HepG2 (cell line): ENCODE measurements around the gene TRMT1. TPM values are rescaled to one million over a fixed set of nuclear protein-coding genes. Genes with fewer than 3 reads are reported as not detected.

Experiments used
- BRCA1 ChIP-seq: sonication (generic); formaldehyde crosslinking; IDR thresholded peaks from 2 replicates; pipeline ENCODE4 v1.4.0; 2020; ENCODE audit warnings: missing genetic modification reagents
- CEBPG ChIP-seq: IDR thresholded peaks from 2 replicates; pipeline ENCODE4 v1.6.1; 2016
- FOSL1 ChIP-seq: sonication (generic); formaldehyde crosslinking; IDR thresholded peaks from 2 replicates; pipeline ENCODE4 v1.9.0; 2021; ENCODE audit warnings: missing genetic modification reagents, borderline replicate concordance
- GLI4 ChIP-seq: sonication (generic); formaldehyde crosslinking; IDR thresholded peaks from 2 replicates; pipeline ENCODE4 v1.5.1; 2020; ENCODE audit warnings: missing genetic modification reagents, mild to moderate bottlenecking, moderate library complexity, borderline replicate concordance
- GPN1 ChIP-seq: sonication (generic); formaldehyde crosslinking; IDR thresholded peaks from 2 replicates; pipeline ENCODE4 v1.5.1; 2020; ENCODE audit warnings: missing genetic modification reagents, borderline replicate concordance
- HCFC1 ChIP-seq: fragments of 150-350 bp; IDR thresholded peaks from 2 replicates; pipeline ENCODE4 v1.6.1; 2014; ENCODE audit warnings: low read depth, low read length
- HMGXB4 ChIP-seq, 2 experiments: sonication (generic) in 1 of 2; formaldehyde crosslinking in 1 of 2; IDR thresholded peaks; 2 replicates each; pipeline versions ENCODE4 v1.4.0 to v1.6.1; 2018 to 2020; ENCODE audit warnings: missing genetic modification reagents in 2 of 2, borderline replicate concordance in 1 of 2, low read depth in 1 of 2, mild to moderate bottlenecking in 1 of 2, missing biosample characterization in 1 of 2
- KDM5A ChIP-seq: fragments of 200-600 bp; sonication (generic); IDR thresholded peaks from 2 replicates; pipeline ENCODE4 v1.7.0; 2018; ENCODE audit warnings: antibody characterized with exemption, mild to moderate bottlenecking, low read length, borderline replicate concordance
- MIER3 ChIP-seq: IDR thresholded peaks from 2 replicates; pipeline ENCODE4 v1.6.1; 2016; ENCODE audit warnings: missing compliant biosample characterization, borderline replicate concordance
- PHF20 ChIP-seq: sonication (generic); formaldehyde crosslinking; IDR thresholded peaks from 2 replicates; pipeline ENCODE4 v1.5.0; 2020; ENCODE audit warnings: mild to moderate bottlenecking, missing genetic modification reagents
- POLR2G ChIP-seq: fragments of 200-400 bp; formaldehyde crosslinking; IDR thresholded peaks from 2 replicates; pipeline ENCODE4 v1.6.1; 2018; ENCODE audit warnings: mild to moderate bottlenecking, low read depth, low read length, moderate library complexity
- SMAD3 ChIP-seq: sonication (generic); formaldehyde crosslinking; IDR thresholded peaks from 2 replicates; pipeline ENCODE4 v1.4.0; 2020; ENCODE audit warnings: missing genetic modification reagents
- SOX6 ChIP-seq, 2 experiments: fragments of 450-650 bp in 1 of 2; sonication (generic) in 1 of 2; formaldehyde crosslinking in 1 of 2; IDR thresholded peaks; 2 replicates each; pipeline versions ENCODE4 v1.4.0 to v1.6.1; 2017 to 2020; ENCODE audit warnings: antibody characterized with exemption in 1 of 2, mild to moderate bottlenecking in 1 of 2, missing genetic modification reagents in 1 of 2
- TRAFD1 ChIP-seq: sonication (generic); formaldehyde crosslinking; IDR thresholded peaks from 2 replicates; pipeline ENCODE4 v1.5.1; 2020; ENCODE audit warnings: missing genetic modification reagents, mild to moderate bottlenecking, borderline replicate concordance
- ZNF230 ChIP-seq: sonication (generic); formaldehyde crosslinking; IDR thresholded peaks from 2 replicates; pipeline ENCODE4 v1.4.0; 2020; ENCODE audit warnings: mild to moderate bottlenecking, missing genetic modification reagents
- ZNF281 ChIP-seq: sonication (generic); formaldehyde crosslinking; IDR thresholded peaks from 2 replicates; pipeline ENCODE4 v1.4.0; 2020; ENCODE audit warnings: missing genetic modification reagents, borderline replicate concordance
- ZNF331 ChIP-seq: sonication (generic); formaldehyde crosslinking; IDR thresholded peaks from 2 replicates; pipeline ENCODE4 v1.4.0; 2020; ENCODE audit warnings: missing genetic modification reagents
- ZNF33B ChIP-seq: sonication (generic); formaldehyde crosslinking; IDR thresholded peaks from 2 replicates; pipeline ENCODE4 v1.5.1; 2020; ENCODE audit warnings: mild to moderate bottlenecking, missing genetic modification reagents
- ZNF430 ChIP-seq: sonication (generic); formaldehyde crosslinking; IDR thresholded peaks from 2 replicates; pipeline ENCODE4 v1.9.0; 2021; ENCODE audit warnings: mild to moderate bottlenecking, missing genetic modification reagents
- ZNF747 ChIP-seq: sonication (generic); formaldehyde crosslinking; IDR thresholded peaks from 2 replicates; pipeline ENCODE4 v1.8.1; 2023; ENCODE audit warnings: missing genetic modification reagents, mild to moderate bottlenecking, borderline replicate concordance
- ZZZ3 ChIP-seq: sonication (generic); formaldehyde crosslinking; IDR thresholded peaks from 2 replicates; pipeline ENCODE4 v1.4.0; 2020; ENCODE audit warnings: missing genetic modification reagents, mild to moderate bottlenecking, borderline replicate concordance
- polyA plus RNA-seq, 8 experiments: library from polyadenylated mRNA; depleted of rRNA in 3 of 8; stranded (reverse) in 7 of 8; unstranded in 1 of 8; fragments of >200 nt; fragmentation: Illumina TruSeq in 4 of 8; extraction: Trizol in 4 of 8; gene quantifications; 2 replicates each; pipeline versions ENCODE4 v1.2.1 to v1.2.3, GENCODE V29; 2011 to 2016; ENCODE audit warnings: low read depth in 4 of 8, missing spikeins in 1 of 8, mixed read lengths in 1 of 8; ENCODE audit not compliant: insufficient read depth in 1 of 8
- total RNA-seq, 5 experiments: library from RNA; depleted of rRNA; stranded (reverse); fragments of >200 nt; fragmentation: Illumina TruSeq; extraction: Trizol; gene quantifications; 2 replicates each; pipeline ENCODE4 v1.2.3, GENCODE V29; 2016; ENCODE audit warnings: low read depth in 1 of 5
- TF ChIP-seq, protein P1 (sequence below): IDR thresholded peaks from 2 replicates; pipeline ENCODE4 v1.6.1; 2016; ENCODE audit warnings: missing genetic modification reagents, missing compliant biosample characterization

TRMT1 gene
- total and polyA plus RNA-seq, 2 of the 13 experiments (the other 11 are each of a cell fraction or from before 2014, with no cell fraction given): 35.5 to 44.1 TPM

DNA sequence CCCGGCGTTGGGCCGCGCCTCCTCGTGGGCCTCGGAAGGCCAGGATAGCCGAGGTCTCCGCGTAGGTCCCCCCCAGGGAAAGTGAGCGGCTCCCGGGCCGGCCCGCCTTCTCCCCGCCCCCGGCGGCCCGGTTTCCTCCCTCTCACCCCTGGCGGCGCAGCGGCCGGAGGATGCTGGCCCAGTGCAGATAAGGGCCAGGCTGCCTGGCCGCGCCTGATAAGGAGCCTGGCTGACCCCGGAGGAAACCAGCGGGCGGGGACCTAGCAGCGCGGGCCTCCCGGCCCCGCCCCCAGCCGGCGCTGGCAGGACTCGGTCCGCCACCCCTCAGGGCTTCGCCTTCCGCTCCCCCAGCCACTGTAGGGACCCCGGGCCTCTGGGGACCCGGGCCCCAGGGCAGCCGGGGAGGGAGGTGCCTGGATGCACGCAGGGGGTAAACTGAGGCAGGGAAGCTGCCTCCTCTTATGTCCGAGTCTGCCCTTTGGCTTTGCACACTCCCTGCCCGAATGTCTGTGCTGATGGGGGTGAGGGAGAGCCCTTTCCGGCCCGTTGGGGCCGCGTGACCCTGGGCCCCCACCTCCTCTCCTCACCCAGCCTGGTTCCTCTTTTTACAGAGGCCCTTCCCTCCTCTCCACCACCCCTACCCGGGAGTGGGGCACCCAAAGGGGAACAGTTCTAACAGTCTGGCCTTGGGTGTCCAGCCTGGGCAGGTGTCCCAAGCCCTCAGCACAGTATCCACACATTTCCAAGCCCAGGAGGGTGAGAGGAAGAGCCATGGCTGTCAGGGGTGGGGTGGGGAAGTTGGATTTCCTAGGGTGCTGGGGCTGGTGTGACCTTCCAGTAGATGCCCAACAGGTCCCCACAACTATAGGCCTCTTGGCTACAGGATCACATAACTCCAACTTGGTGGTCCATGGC lies 13.6 kb downstream of the TRMT1 start, which contains the start of gene LYL1 (continued):
- TF ChIP-seq HMGXB4 (CRISPR knock-in tag; IDR thresholded peaks at IDR 0.05; ENCODE audit: borderline replicate concordance in 1 of 2, low read depth in 1 of 2): no peak
- no peak for TF ChIP-seq HCFC1
- 0 out of 2 replicates have a peak, but pooled peaks have one; percentile 4 for TF ChIP-seq PHF20 (CRISPR knock-in tag)
- no peak for TF ChIP-seq FOSL1 (CRISPR knock-in tag)
- no peak for TF ChIP-seq ZNF281 (CRISPR knock-in tag)
- no peak for TF ChIP-seq CEBPG (CRISPR knock-in tag)
- no peak for TF ChIP-seq ZNF33B
- no peak for TF ChIP-seq ZNF331
- TF ChIP-seq GPN1 (CRISPR knock-in tag): no peak
- TF ChIP-seq MIER3: no peak
- TF ChIP-seq SMAD3 (CRISPR knock-in tag): no peak
- no peak for TF ChIP-seq KDM5A
- TF ChIP-seq ZZZ3 (CRISPR knock-in tag): no peak
- no peak for TF ChIP-seq SOX6 (IDR thresholded peaks at IDR 0.05)
- no peak for TF ChIP-seq SOX6 (CRISPR knock-in tag; IDR thresholded peaks at IDR 0.05)
- no peak for TF ChIP-seq GLI4 (CRISPR knock-in tag)
- no peak for TF ChIP-seq TRAFD1 (CRISPR knock-in tag)
- TF ChIP-seq ZNF430: no peak
- TF ChIP-seq BRCA1 (CRISPR knock-in tag): no peak
- TF ChIP-seq, protein P1, sequence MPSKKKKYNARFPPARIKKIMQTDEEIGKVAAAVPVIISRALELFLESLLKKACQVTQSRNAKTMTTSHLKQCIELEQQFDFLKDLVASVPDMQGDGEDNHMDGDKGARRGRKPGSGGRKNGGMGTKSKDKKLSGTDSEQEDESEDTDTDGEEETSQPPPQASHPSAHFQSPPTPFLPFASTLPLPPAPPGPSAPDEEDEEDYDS (CRISPR knock-in tag): peak; percentile 23; the same call in 1 of the 2 replicates
- TF ChIP-seq POLR2G: no peak
- 0 out of 2 replicates have a peak, but pooled peaks have one; percentile 11 for TF ChIP-seq ZNF747 (CRISPR knock-in tag)
- TF ChIP-seq ZNF230 (CRISPR knock-in tag): no peak
